WI38 (cell line): Measurements from ENCODE around the gene CFAP77.
"Not testable (repeated sequence)": the region's sequence is repeated elsewhere in the genome, so short reads cannot be mapped to it uniquely, and the experiment has no call there.

Experiments
- H3K4me3 ChIP-seq: 2 replicates; pipeline ENCODE4 v1.5.1; 2011; ENCODE audit warnings: low read depth, mild to moderate bottlenecking, control low read depth, low read length
- CTCF ChIP-seq: IDR thresholded peaks from 2 replicates; pipeline ENCODE4 v1.5.1; 2012; ENCODE audit warnings: low read depth, mild to moderate bottlenecking, control low read depth, low read length

CFAP77 gene

GRCh38 chr9:132556714-132557113, 146.7 kb downstream of the CFAP77 start:
- no peak for TF ChIP-seq CTCF
- H3K4me3 ChIP-seq, result no peak overlapping the region

- TF ChIP-seq CTCF, result no peak
- H3K4me3 ChIP-seq, result no peak overlapping the region
These were observed 147.1 kb downstream of the CFAP77 start for GRCh38 chr9:132557159-132557558.

- TF ChIP-seq CTCF, result no peak
- no peak overlapping the region for H3K4me3 ChIP-seq
These were observed 149.7 kb downstream of the CFAP77 start for GRCh38 chr9:132559711-132560110.

- H3K4me3 ChIP-seq, result no peak overlapping the region
- TF ChIP-seq CTCF, result no peak
These were observed 150.7 kb downstream of the CFAP77 start for GRCh38 chr9:132560616-132561202.

GRCh38 chr9:132562306-132562573, 152.2 kb downstream of the CFAP77 start:
- no peak for TF ChIP-seq CTCF
- no peak overlapping the region for H3K4me3 ChIP-seq

GRCh38 chr9:132564526-132564925, 154.5 kb downstream of the CFAP77 start:
- TF ChIP-seq CTCF, result no peak
- H3K4me3 ChIP-seq, result no peak overlapping the region

- not testable (repeated sequence) for H3K4me3 ChIP-seq
These were observed 158.8 kb downstream of the CFAP77 start for GRCh38 chr9:132568787-132569186.

GRCh38 chr9:132571806-132572600, 162.0 kb downstream of the CFAP77 start:
- H3K4me3 ChIP-seq, result no peak overlapping the region
- TF ChIP-seq CTCF, result no peak
